RWPE1 (cell line): ENCODE results near the gene CPEB2.

Experiments
- CTCF ChIA-PET: fragments of 350-600 bp; sonication (Branson Sonifier 250); formaldehyde crosslinking; extraction: SDS; loops from one replicate; lab custom pipeline; 2021; lab: Yijun Ruan, JAX
- POLR2A ChIA-PET: fragments of 400-600 bp; formaldehyde crosslinking; extraction: SDS; loops from one replicate; lab custom pipeline; 2020; ENCODE audit warnings: antibody characterized with exemption; ENCODE audit not compliant: low non-redundant PET; lab: Yijun Ruan, JAX
- DNase-seq: peaks from one replicate; pipeline ENCODE4 v3.0.0; 2012; ENCODE audit warnings: low spot score
- H3K27ac ChIP-seq: fragments of 450-650 bp; 2 replicates; pipeline ENCODE4 v1.5.1; 2017
- TF ChIP-seq, protein P1 (sequence below): fragments of 450-650 bp; conservative IDR thresholded peaks from 2 replicates; pipeline ENCODE4 v1.5.1; 2017; ENCODE audit warnings: low read depth, mild to moderate bottlenecking

Gene CPEB2

DNA sequence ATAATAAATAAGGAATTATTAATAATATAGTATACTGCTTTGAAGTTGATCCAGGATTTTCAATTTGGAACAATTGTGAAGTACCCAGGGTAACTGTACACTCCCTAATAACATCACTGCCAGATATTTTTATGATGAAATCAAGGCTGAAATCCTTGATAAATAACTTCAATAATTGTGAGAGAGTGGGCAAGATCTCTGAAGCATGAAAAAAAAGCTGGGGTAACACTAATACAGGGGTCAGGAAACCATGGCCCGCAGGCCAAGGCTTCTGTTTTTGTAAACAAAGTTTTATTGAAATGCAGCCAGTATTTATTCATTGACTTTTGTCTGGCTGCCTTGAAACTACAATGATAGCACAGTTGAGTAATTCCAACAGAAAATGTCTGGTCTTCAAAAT lies 41.6 kb downstream of the CPEB2 start:
- ChIA-PET POLR2A (no interaction called here), CTCF (no interaction called here)
- TF ChIP-seq, protein P1, sequence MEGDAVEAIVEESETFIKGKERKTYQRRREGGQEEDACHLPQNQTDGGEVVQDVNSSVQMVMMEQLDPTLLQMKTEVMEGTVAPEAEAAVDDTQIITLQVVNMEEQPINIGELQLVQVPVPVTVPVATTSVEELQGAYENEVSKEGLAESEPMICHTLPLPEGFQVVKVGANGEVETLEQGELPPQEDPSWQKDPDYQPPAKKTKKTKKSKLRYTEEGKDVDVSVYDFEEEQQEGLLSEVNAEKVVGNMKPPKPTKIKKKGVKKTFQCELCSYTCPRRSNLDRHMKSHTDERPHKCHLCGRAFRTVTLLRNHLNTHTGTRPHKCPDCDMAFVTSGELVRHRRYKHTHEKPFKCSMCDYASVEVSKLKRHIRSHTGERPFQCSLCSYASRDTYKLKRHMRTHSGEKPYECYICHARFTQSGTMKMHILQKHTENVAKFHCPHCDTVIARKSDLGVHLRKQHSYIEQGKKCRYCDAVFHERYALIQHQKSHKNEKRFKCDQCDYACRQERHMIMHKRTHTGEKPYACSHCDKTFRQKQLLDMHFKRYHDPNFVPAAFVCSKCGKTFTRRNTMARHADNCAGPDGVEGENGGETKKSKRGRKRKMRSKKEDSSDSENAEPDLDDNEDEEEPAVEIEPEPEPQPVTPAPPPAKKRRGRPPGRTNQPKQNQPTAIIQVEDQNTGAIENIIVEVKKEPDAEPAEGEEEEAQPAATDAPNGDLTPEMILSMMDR, result no peak
- DNase-seq, result no peak
- H3K27ac ChIP-seq, result no peak overlapping the region

DNA sequence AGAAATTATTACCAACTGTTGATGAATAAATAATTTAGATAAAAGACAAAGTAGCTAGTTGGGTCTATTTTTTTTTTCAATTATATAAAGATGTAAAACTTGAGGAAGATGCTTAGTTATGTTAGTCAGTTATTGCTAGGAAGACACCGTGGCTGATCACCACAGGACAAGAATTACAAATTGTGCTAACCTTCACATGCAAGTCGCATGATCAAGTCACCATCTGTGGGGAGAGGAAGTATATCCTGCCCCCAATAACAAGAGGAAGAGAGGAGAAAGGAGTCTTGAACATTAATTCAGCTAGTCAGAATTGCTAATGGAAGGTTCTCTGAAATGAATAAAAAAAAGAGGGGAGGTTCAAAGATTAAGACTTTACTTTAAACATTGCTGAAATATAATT lies 52.3 kb downstream of the CPEB2 start:
- POLR2A ChIA-PET, result no interaction called here
- TF ChIP-seq, protein P1, result no peak
- CTCF ChIA-PET, result no interaction called here
- DNase-seq, result no peak
- no peak overlapping the region for H3K27ac ChIP-seq

DNA sequence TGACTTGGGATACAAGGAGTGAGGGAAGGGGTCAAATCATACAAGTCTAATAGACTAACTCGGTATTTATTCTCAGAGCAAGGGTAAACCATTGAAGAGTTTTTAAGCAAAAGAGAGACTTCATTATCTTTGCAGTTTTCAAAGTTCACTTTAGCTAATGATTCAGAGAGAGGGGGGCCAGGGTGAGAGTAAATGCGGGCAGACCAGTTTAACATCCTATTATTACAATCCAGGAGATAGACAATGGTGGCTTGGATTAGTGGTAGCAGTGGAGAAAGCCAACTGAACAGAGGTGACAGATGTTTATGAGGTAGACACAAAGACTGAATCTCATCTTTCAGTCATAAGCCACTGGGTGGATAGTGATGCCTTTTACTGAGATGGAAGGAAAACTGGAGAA lies 57.9 kb downstream of the CPEB2 start:
- no peak for DNase-seq
- ChIA-PET CTCF (no interaction called here), POLR2A (no interaction called here)
- TF ChIP-seq, protein P1, result no peak
- no peak overlapping the region for H3K27ac ChIP-seq

DNA sequence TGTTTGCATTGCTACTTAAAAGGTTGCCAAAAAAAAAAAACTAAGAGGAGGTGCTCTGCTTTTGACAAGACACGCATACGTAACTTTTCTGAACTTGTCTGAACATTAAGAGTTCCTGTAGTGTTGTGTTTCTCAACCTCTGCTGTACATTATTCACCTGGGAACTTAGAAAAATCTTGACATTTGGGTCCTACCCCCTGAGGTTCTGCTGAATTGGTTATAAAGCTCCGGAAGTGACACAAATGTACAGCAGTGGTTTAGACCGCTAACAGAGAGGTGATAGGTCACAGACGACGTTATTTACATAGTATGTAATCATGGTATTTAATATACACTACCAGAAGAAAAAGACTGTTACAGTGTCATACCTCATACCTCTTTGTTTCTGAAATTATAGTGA lies 61.1 kb downstream of the CPEB2 start:
- ChIA-PET CTCF (no interaction called here), POLR2A (no interaction called here)
- DNase-seq, result no peak
- TF ChIP-seq, protein P1, result no peak
- no peak overlapping the region for H3K27ac ChIP-seq

DNA sequence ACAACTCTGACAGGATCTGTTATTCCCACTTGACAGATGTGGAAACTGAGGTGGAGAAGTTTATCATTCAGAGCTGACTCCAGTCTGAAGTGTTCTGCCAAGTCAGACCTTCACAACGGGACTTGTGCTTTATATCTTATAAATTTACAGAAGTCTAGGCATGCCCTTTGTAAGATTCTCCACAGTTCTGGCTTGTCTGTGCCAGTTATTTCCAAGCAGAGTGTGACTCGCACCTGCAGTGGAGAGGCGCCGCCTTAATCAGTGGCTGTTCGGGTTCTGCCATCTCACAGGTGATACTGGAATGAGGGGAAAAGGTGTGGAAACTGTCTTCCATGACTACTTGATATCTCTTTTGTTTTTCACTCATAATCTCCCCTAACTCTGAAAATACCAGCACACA lies 63.2 kb downstream of the CPEB2 start:
- ChIA-PET POLR2A (no interaction called here), CTCF (no interaction called here)
- TF ChIP-seq, protein P1, result no peak
- H3K27ac ChIP-seq, result no peak overlapping the region
- DNase-seq, result no peak

DNA sequence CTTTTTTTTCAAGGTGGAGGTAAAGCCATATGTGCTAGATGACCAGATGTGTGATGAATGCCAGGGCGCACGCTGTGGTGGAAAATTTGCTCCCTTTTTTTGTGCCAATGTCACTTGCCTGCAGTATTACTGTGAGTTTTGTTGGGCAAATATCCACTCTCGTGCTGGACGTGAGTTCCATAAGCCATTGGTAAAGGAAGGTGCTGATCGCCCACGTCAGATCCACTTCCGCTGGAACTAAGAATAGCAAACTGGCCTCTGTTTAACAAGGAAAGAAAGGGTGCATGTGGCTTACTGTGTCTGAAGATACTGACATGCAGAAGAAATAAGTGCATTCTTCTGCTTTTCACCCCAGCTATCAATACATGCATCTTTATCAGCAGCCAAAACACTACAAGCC lies 63.9 kb downstream of the CPEB2 start:
- POLR2A ChIA-PET, result no interaction called here
- CTCF ChIA-PET, result no interaction called here
- no peak overlapping the region for H3K27ac ChIP-seq
- no peak for DNase-seq
- TF ChIP-seq, protein P1, result no peak

DNA sequence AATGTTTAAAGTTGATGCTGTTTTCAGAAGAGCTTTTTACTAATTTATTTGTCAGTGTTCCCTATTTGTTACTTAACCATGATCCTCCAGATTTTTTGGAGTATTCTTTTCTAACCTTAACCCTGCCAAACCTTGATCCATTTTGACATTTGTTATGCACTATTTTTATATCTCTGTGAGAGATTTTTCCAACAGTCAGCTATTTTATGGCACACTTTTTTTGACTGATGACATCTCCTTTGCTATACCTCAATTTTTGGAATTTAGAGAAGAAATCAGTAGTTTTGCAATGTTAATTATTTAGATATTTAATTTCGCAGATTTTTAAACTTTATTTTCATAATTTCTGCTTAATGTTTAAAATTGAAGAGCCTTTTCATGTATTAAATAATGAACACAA lies 66.0 kb downstream of the CPEB2 start:
- no peak for DNase-seq
- no peak overlapping the region for H3K27ac ChIP-seq
- ChIA-PET POLR2A (no interaction called here), CTCF (no interaction called here)
- TF ChIP-seq, protein P1, result no peak
